CD1c-positive myeloid dendritic cell (primary cell): ENCODE results near the gene RSF1.

Source experiments
- DNase-seq: peaks from one replicate; pipeline ENCODE4 v3.0.0-alpha.2; 2016; ENCODE audit errors: extremely low spot score

The RSF1 gene

GRCh38 chr11:77748266-77748665 is 72.3 kb downstream of the RSF1 start:
- DNase-seq, result no peak

- DNase-seq, result no peak
Measured at GRCh38 chr11:77747381-77747969, 73.0 kb downstream of the RSF1 start.

- no peak for DNase-seq
Measured at GRCh38 chr11:77736473-77736872, 84.0 kb downstream of the RSF1 start.

GRCh38 chr11:77734890-77735289 is 85.6 kb downstream of the RSF1 start:
- DNase-seq, result no peak

DNA sequence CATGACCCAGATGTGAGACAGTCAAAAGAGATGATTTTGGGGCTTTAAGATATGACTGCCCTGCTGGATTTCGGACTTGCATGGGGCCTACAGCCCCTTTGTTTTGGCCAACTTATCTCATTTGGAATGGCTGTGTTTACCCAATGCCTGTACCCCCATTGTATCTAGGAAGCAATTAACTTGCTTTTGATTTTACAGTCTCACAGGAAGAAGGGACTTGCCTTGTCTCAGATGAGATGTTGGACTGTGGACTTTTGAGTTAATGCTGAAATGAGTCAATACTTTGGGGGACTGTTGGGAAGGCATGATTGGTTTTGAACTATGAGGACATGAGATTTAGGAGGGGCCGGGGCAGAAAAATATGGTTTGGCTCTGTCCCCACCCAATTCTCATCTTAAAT is 88.4 kb downstream of the RSF1 start:
- DNase-seq, result no peak

DNA sequence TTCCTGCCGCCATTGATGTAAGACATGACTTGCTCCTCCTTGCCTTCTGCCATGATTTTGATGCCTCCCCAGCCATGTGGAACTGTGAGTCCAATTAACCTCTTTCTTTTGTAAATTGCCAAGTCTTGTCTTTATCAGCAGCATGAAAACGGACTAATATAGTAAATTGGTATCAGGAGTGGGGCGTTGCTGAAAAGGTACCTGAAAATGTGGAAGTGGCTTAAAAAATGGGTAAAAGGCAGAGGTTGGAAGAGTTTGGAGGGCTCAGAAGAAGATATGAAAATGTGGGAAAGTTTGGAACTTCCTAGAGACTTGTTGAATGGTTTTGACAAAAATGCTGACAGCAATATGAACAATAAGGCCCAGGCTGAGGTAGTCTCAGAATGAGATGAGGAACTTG is 89.7 kb downstream of the RSF1 start:
- no peak for DNase-seq

GRCh38 chr11:77729063-77729462 is 91.5 kb downstream of the RSF1 start:
- DNase-seq, result no peak

DNA sequence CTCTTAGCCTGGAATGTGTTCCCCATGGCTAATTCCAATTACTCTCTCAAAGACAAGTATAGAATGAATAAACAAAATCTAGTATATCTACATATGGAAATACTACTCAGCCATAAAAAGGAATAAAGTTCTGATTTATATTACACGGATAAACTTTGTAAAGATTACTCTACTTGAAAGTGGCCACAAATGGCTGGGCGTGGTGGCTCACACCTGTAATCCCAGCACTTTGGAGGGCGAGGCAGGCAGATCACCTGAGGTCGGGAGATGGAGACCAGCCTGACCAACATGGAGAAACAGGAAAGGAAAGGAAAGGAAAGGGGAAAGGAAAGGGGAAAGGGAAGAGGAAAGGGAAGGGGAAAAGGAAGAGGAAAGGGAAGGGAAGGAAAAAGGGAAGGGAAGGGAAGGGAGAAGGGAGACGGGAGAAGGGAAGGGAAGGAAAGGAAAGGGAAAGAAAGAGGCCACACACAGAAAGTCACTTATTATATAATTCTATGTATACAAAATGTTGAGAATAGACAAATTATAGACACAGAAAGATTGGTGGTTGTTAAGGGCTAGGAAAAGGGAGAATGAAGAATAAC is 92.2 kb downstream of the RSF1 start:
- DNase-seq, result no peak

DNA sequence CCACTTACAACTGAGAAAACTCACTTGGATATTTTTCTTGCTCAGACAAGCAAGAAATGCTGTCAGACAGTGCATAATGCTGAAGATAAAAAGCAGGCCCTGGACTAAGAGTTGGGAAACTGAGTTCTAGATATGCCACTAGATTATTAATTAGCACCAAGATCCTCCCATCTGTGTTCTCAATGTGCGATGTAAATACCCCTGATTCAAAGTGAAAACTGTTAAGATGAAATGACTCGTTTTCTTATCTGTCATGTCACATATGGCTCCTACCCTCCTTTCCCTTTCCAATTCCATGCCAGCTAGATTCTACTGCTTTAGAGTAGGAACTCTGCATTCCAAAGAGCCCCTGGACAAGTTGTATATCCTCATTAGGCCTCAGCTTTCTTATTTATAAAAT is 94.0 kb downstream of the RSF1 start:
- no peak for DNase-seq

DNA sequence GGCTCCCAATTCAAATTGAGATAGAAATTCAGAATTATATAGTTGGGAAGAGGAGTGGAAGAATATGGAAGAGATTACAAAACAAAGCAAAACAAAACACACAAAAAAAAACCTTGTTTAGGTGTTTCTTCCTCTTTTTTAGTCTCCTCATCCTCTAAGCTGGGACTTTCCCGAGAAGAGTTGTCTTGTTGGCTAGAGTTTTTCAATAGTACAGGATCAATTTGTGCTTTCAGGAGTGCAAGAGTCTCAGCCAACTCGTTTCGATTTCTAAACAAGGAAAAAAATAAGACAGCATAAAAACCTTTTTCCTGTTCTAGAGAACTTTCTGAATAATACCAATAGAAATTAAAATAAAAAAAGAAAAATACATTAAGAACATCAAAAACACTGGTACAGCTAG is 95.1 kb downstream of the RSF1 start:
- DNase-seq, result no peak

- no peak for DNase-seq
Measured at GRCh38 chr11:77724636-77725035, 95.9 kb downstream of the RSF1 start.

- DNase-seq, result no peak
Measured at GRCh38 chr11:77723024-77723423, 97.5 kb downstream of the RSF1 start.

DNA sequence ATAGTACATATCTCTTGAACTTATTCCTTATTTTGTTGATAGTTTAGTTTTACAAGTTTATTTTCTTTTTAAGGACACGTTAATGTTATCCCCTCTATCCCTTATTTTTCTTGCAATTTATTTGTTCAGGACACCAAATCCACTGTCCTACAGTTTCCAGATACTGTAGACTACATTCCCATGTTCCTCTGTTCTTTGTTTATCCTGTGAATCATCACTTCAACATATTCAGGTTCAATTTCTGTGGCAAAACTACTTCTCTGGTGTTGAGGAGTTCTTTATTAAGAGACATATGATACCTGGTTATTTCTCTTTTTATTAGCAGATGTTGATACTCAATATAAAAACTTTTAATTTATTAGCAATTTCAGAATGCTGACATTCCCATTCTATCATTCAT is 110.2 kb downstream of the RSF1 start:
- no peak for DNase-seq

GRCh38 chr11:77705876-77706579 is 114.5 kb downstream of the RSF1 start:
- no peak for DNase-seq

DNA sequence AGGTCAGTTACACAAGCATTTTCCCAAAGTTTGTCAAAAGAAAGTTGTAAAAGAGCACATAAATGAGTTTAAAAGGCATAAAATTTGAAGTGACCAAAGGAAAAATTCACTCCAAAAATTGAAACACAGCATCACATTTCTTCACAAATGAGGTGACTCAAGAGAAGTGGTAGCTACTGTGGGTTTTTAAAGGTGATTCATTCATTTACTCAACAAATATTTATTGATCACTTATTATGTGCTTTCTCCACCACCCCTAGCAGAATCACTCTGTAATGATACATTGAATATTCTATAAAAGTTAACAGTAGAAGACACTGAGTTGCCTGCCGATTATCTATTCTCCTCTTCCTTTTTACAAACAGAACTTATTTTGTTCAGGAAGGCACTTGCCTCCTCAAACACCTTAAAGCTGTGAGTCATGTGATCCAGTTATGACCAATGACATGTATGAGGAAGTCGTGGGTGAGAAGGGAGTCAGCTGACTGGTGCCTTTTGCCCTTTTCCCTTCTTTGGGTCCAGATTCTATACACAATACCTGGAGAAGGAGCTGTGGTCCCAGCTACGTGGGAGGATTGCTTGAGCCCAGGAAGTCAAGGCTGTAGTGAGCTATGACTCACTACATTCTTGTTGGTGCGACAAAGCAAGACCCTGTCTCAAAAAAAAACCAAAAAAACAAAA is 115.2 kb downstream of the RSF1 start:
- DNase-seq, result peak; percentile 31

DNA sequence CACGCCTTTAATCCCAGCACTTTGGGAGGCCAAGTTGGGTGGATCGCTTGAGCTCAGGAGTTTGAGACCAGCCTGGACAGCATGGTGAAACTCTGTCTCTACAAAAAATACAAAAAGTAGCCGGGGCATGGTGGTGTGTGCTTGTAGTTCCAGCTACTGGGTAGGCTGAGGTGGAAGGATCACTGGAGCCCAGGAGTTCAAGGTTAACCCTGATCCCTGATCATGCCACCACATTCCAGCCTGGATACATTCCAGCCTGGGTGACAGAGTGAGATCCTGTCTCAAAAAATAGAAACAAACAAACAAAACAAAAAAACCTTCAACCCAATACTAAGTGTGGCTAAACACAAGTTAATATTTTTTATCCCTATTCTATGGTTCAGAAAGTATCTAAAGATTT is 116.5 kb downstream of the RSF1 start:
- DNase-seq, result no peak

DNA sequence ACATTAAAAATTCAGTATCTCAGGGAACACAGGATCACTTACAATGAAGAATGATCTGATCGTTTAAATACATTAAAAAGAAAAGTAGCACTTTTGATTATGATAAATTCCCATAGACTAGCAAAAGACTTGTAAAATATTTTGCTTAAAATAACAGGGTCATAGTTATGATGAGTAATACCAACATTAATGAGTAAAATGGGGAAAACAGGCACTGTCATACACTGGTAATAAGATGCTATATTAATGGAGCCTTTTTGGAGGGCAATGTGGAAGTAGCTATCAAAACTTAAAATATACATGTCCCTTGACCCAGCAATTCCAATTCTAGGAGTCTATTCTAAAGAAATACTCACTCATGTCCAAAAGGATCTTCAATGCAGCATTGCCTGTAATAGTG is 121.1 kb downstream of the RSF1 start:
- DNase-seq, result no peak

- DNase-seq, result no peak
Measured at GRCh38 chr11:77698896-77699295, 121.6 kb downstream of the RSF1 start.

GRCh38 chr11:77697865-77698264 is 122.7 kb downstream of the RSF1 start:
- no peak for DNase-seq

DNA sequence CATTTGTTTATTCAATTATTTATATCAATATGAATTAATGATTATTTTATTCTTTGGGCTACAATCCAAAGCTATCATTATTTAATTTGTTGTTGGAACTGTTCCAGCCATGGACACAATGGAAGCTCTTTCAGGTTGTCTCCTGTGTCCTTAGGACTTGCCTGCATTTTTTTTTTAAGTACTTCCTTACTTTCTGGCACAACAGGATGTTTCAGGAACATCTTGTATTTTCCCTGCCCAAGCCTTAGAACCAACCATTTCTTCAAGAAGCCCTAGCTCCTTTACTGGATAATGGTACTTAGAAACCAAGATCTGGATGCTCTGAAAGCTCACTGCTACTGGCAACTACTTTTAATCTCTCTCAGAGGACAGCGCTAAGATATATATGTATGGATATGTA is 125.1 kb downstream of the RSF1 start:
- no peak for DNase-seq

GRCh38 chr11:77690649-77691048 is 129.9 kb downstream of the RSF1 start:
- DNase-seq, result no peak

GRCh38 chr11:77687088-77687487 is 133.4 kb downstream of the RSF1 start:
- no peak for DNase-seq

DNA sequence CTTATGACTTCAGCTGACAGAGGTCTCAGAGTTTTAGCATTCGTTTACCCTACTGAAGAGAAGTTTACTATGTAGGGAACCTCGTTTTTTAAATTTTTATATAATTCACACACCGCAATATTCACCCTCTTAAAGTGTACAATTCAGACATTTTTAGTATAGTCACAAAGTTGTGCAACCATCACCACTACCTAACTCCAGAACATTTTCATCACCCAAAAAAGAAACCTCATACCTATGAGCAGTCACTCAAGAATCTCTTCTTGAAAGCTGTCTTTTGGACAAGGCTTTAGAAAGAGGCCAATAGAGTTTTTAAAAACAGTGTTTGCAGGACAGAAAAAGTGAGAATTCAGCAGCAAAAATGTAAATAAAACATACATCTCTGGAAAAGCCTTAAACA is 143.4 kb downstream of the RSF1 start:
- no peak for DNase-seq
